Tibial nerve (tissue), 3 donors: Measurements from ENCODE around the gene TOP2B.

ENCODE experiments used
- POLR2A ChIP-seq, 2 donors: fragments of 450-650 bp; IDR thresholded peaks; one replicate each; pipeline ENCODE4 v1.6.1; 2017; ENCODE audit warnings: antibody characterized with exemption in 2 of 2, mild to moderate bottlenecking in 2 of 2, moderate library complexity in 2 of 2
- TF ChIP-seq, protein P1 (sequence below), 5 experiments: fragments of 200-600 bp in 3 of 5; fragments of 450-650 bp in 2 of 5; sonication (generic) in 3 of 5; IDR thresholded peaks; one replicate each; pipeline ENCODE4 v1.5.1; 2016 to 2019; ENCODE audit warnings: antibody characterized with exemption in 5 of 5, mild to moderate bottlenecking in 3 of 5, moderate library complexity in 2 of 5

DNA sequence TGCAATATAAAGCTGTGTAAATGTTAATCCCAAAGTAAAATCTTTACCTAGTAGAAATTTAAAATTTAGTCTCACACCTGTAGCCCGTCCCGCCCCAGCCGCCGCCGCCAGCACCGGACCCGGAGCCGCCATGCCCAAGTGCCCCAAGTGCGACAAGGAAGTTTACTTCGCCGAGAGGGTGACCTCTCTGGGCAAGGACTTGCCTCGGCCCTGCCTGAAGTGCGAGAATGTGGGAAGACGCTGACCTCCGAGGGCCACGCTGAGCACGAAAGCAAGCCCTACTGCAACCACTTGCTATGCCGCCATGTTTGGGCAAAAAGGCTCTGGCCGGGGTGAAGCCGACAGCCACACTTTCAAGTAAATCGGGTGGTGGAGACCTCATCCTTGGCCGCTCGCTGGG, 22.1 kb upstream of the TOP2B start:
- TF ChIP-seq, protein P1, sequence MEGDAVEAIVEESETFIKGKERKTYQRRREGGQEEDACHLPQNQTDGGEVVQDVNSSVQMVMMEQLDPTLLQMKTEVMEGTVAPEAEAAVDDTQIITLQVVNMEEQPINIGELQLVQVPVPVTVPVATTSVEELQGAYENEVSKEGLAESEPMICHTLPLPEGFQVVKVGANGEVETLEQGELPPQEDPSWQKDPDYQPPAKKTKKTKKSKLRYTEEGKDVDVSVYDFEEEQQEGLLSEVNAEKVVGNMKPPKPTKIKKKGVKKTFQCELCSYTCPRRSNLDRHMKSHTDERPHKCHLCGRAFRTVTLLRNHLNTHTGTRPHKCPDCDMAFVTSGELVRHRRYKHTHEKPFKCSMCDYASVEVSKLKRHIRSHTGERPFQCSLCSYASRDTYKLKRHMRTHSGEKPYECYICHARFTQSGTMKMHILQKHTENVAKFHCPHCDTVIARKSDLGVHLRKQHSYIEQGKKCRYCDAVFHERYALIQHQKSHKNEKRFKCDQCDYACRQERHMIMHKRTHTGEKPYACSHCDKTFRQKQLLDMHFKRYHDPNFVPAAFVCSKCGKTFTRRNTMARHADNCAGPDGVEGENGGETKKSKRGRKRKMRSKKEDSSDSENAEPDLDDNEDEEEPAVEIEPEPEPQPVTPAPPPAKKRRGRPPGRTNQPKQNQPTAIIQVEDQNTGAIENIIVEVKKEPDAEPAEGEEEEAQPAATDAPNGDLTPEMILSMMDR (IDR thresholded peaks at IDR 0.05), result no peak
- TF ChIP-seq POLR2A (IDR thresholded peaks at IDR 0.05), result no peak
